ENCODE data around the gene RPUSD1.

DNA sequence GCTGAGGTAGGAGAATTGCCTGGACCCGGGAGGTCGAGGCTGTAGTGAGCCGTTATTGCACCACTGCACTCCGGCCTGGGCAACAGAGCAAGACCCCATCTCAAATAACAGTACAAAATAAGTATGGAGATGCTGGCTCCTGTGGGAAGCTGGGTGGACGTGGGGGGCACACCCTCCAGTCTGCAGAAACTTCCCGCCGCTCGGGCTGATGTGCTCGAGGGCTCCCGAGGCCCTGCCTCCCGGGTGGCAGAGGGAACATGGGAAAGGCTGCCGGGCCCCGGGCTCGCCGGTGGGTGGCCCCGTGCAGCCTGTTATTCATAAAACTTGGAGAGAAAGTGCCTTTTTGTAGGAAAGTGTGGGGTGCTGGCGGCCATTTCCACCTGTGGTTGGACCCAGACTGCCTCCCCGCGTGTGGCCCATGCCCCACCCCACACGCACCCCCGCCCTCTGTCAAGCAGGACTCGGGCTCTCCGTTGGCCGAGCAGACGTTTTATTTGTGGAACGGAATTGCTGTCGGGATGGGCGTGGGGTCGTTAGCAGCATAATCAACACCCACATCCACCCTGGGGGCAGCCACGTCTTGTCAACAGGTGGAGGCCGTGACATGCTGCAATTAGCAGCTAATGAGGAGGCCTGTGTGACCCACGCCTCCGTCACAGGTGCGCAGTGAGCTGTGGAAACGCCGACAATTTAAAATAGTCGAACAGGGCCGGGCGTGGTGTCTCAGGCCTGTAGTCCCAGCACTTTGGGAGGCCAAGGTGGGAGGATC, 40.0 kb downstream of the RPUSD1 start:
- TF ChIP-seq POLR2A (IDR thresholded peaks at IDR 0.05) (no peak), POLR2AphosphoS5 (IDR thresholded peaks at IDR 0.05) (no peak)
- TF ChIP-seq, protein P1, sequence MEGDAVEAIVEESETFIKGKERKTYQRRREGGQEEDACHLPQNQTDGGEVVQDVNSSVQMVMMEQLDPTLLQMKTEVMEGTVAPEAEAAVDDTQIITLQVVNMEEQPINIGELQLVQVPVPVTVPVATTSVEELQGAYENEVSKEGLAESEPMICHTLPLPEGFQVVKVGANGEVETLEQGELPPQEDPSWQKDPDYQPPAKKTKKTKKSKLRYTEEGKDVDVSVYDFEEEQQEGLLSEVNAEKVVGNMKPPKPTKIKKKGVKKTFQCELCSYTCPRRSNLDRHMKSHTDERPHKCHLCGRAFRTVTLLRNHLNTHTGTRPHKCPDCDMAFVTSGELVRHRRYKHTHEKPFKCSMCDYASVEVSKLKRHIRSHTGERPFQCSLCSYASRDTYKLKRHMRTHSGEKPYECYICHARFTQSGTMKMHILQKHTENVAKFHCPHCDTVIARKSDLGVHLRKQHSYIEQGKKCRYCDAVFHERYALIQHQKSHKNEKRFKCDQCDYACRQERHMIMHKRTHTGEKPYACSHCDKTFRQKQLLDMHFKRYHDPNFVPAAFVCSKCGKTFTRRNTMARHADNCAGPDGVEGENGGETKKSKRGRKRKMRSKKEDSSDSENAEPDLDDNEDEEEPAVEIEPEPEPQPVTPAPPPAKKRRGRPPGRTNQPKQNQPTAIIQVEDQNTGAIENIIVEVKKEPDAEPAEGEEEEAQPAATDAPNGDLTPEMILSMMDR (IDR thresholded peaks at IDR 0.05), result no peak

All from gastroesophageal sphincter (tissue), 3 donors.